Hepatocyte (in vitro differentiated cells): ENCODE measurements around the gene ZDHHC7.

Source experiments
- EZH2 ChIP-seq: fragments of 200-600 bp; sonication (generic); IDR thresholded peaks from 2 replicates; pipeline ENCODE4 v1.6.1; 2016; ENCODE audit warnings: antibody characterized with exemption, mild to moderate bottlenecking, borderline replicate concordance
- EZH2phosphoT487 ChIP-seq: fragments of 200-600 bp; sonication (generic); IDR thresholded peaks from one replicate; pipeline ENCODE4 v1.6.1; 2018; ENCODE audit warnings: antibody characterized with exemption, mild to moderate bottlenecking, low read depth, moderate library complexity; ENCODE audit not compliant: unreplicated experiment, severe bottlenecking
- TF ChIP-seq, protein P1 (sequence below): fragments of 200-600 bp; sonication (generic); IDR thresholded peaks from 2 replicates; pipeline ENCODE4 v1.5.1; 2016; ENCODE audit warnings: antibody characterized with exemption, mild to moderate bottlenecking; ENCODE audit not compliant: poor library complexity

DNA sequence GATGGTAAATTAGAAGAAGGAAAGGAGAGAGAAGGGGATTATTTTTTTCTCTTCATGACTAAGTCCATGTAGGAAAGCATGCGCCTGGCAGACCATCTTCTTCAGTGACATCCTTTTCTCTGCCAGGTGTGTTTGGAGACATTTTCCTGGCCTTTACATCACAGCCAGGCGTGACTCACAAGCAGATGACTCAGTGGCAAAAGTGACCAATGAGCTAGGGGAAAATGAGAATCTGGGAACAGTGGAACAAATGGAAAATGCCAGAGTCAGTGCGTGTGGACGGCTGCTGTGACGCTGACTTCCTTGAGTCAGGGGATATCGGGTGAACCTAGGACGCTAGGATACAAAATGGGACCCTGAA lies 25.7 kb upstream of the ZDHHC7 start:
- TF ChIP-seq, protein P1, sequence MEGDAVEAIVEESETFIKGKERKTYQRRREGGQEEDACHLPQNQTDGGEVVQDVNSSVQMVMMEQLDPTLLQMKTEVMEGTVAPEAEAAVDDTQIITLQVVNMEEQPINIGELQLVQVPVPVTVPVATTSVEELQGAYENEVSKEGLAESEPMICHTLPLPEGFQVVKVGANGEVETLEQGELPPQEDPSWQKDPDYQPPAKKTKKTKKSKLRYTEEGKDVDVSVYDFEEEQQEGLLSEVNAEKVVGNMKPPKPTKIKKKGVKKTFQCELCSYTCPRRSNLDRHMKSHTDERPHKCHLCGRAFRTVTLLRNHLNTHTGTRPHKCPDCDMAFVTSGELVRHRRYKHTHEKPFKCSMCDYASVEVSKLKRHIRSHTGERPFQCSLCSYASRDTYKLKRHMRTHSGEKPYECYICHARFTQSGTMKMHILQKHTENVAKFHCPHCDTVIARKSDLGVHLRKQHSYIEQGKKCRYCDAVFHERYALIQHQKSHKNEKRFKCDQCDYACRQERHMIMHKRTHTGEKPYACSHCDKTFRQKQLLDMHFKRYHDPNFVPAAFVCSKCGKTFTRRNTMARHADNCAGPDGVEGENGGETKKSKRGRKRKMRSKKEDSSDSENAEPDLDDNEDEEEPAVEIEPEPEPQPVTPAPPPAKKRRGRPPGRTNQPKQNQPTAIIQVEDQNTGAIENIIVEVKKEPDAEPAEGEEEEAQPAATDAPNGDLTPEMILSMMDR = no peak
- no peak for TF ChIP-seq EZH2
- TF ChIP-seq EZH2phosphoT487 = no peak
